HepG2 (cell line): Measurements from ENCODE around the gene ECE2. TPM values are rescaled to one million over a fixed set of nuclear protein-coding genes. Genes with fewer than 3 reads are reported as not detected.

Experiments used
- ATAC-seq: fragments of 200-7000 bp; cut with Tn5 transposase; 3 replicates; pipeline ENCODE4 v1.9.1; 2020; ENCODE audit warnings: mild to moderate bottlenecking, moderate library complexity
- BruUV-seq: library from RNA; stranded (reverse); fragments of 400-500 nt; replicated peaks from 2 replicates; lab custom pipeline; 2021; lab: Mats Ljungman, UMichigan
- CTCF ChIA-PET: fragments of 300-600 bp; formaldehyde crosslinking; extraction: SDS; loops from one replicate; lab custom pipeline; 2021; ENCODE audit warnings: low total read pairs, inconsistent platforms, low intra/inter-chr PET ratio; lab: Yijun Ruan, JAX
- POLR2A ChIA-PET: fragments of 350-600 bp; sonication (Branson Sonifier 250); formaldehyde crosslinking; loops from one replicate; lab custom pipeline; 2020; ENCODE audit warnings: antibody characterized with exemption, inconsistent platforms; lab: Yijun Ruan, JAX
- DNase-seq: peaks from one replicate; pipeline ENCODE4 v3.0.0-alpha.2; 2015; ENCODE audit warnings: low spot score
- FAIRE-seq: peaks from 3 replicates; lab custom pipeline; 2011; peaks lifted over from hg19 to GRCh38; lab: Jason Lieb, UNC
- H2AFZ ChIP-seq: one replicate; pipeline ENCODE4 v1.6.1; 2011; ENCODE audit warnings: low read length, inconsistent platforms
- H3K27ac ChIP-seq: fragments of 300-600 bp; 3 replicates; pipeline ENCODE4 v1.8.0; 2011; ENCODE audit warnings: mixed run types, mild to moderate bottlenecking, mixed read lengths, low read length, inconsistent platforms; ENCODE audit not compliant: insufficient read depth; ENCODE audit errors: extremely low read length
- H3K27me3 ChIP-seq, 2 experiments: fragments of 200-600 bp in 1 of 2; 2 replicates in 1 of 2; 3 replicates in 1 of 2; pipeline versions ENCODE4 v1.6.0 to v1.8.0; 2011; ENCODE audit warnings: low read length in 2 of 2, mild to moderate bottlenecking in 2 of 2, moderate library complexity in 2 of 2, inconsistent platforms in 1 of 2; ENCODE audit not compliant: insufficient read depth in 2 of 2, control insufficient read depth in 1 of 2
- H3K36me3 ChIP-seq, 2 experiments: fragments of 200-600 bp in 1 of 2; replicated peaks in 1 of 2; 2 replicates in 1 of 2; 3 replicates in 1 of 2; pipeline versions ENCODE4 v1.5.1 to v1.8.0; 2011; ENCODE audit warnings: low read length in 2 of 2, inconsistent platforms in 1 of 2; ENCODE audit not compliant: insufficient read depth in 2 of 2, control insufficient read depth in 1 of 2
- H3K4me1 ChIP-seq: 2 replicates; pipeline ENCODE4 v1.5.1; 2012; ENCODE audit warnings: low read length, inconsistent platforms; ENCODE audit not compliant: insufficient read depth
- H3K4me2 ChIP-seq: 2 replicates; pipeline ENCODE4 v1.6.0; 2011; ENCODE audit warnings: low read depth, low read length, inconsistent platforms
- H3K4me3 ChIP-seq, 3 experiments: fragments of 200-600 bp in 1 of 3; sonication (generic), shearing (Covaris generic) in 1 of 3; replicated peaks in 1 of 3; 2 replicates each; pipeline ENCODE4 v1.5.1; 2011 to 2016; ENCODE audit warnings: low read length in 3 of 3, inconsistent platforms in 2 of 3, low read depth in 2 of 3, mild to moderate bottlenecking in 2 of 3, control low read depth in 1 of 3, mixed read lengths in 1 of 3; ENCODE audit not compliant: insufficient read depth in 1 of 3
- H3K79me2 ChIP-seq: one replicate; pipeline ENCODE4 v1.6.1; 2011; ENCODE audit warnings: low read length, inconsistent platforms; ENCODE audit not compliant: insufficient read depth
- H3K9ac ChIP-seq: 2 replicates; pipeline ENCODE4 v1.6.0; 2011; ENCODE audit warnings: mild to moderate bottlenecking, low read depth, low read length, inconsistent platforms; ENCODE audit not compliant: insufficient read depth
- H3K9me3 ChIP-seq: 2 replicates; pipeline ENCODE4 v1.5.1; 2012; ENCODE audit warnings: mild to moderate bottlenecking, low read length
- H4K20me1 ChIP-seq: 2 replicates; pipeline ENCODE4 v1.6.0; 2011; ENCODE audit warnings: inconsistent platforms, mild to moderate bottlenecking, low read length, moderate library complexity; ENCODE audit not compliant: insufficient read depth
- NFKB2 ChIP-seq: sonication (generic); formaldehyde crosslinking; IDR thresholded peaks from 2 replicates; pipeline ENCODE4 v1.4.0; 2020; ENCODE audit warnings: missing genetic modification reagents, borderline replicate concordance
- NFYC ChIP-seq: IDR thresholded peaks from 2 replicates; pipeline ENCODE4 v1.6.1; 2016; ENCODE audit warnings: missing genetic modification reagents, missing compliant biosample characterization
- ZIK1 ChIP-seq: sonication (generic); formaldehyde crosslinking; IDR thresholded peaks from 2 replicates; pipeline ENCODE4 v1.5.0; 2020; ENCODE audit warnings: mild to moderate bottlenecking, low read depth, missing genetic modification reagents, borderline replicate concordance
- ZNF160 ChIP-seq: sonication (generic); formaldehyde crosslinking; IDR thresholded peaks from 2 replicates; pipeline ENCODE4 v1.8.0; 2022; ENCODE audit warnings: mild to moderate bottlenecking, inconsistent platforms, missing genetic modification reagents
- ZNF407 ChIP-seq: sonication (generic); formaldehyde crosslinking; IDR thresholded peaks from one replicate; pipeline ENCODE4 v1.5.1; 2020; ENCODE audit warnings: mild to moderate bottlenecking, missing genetic modification reagents; ENCODE audit errors: not compliant biosample characterization
- ZNF703 ChIP-seq: sonication (generic); formaldehyde crosslinking; IDR thresholded peaks from 2 replicates; pipeline ENCODE4 v1.5.1; 2020; ENCODE audit warnings: missing genetic modification reagents, mild to moderate bottlenecking, moderate library complexity, borderline replicate concordance
- ZNF781 ChIP-seq: sonication (generic); formaldehyde crosslinking; IDR thresholded peaks from 2 replicates; pipeline ENCODE4 v1.5.1; 2020; ENCODE audit warnings: borderline replicate concordance, mild to moderate bottlenecking, missing genetic modification reagents; ENCODE audit errors: not compliant biosample characterization
- WGBS: methylation state at CpG from one replicate; pipeline ENCODE4 v1.1.6; 2017; ENCODE audit warnings: low lambda C conversion rate; 5-methylcytosine and 5-hydroxymethylcytosine counted together
- in situ Hi-C: cut with HindIII; loops from 2 replicates; pipeline ENCODE4 v1.10.0; 2017; ENCODE audit warnings: low pct_unique_long_range_greater_than_20kb; ENCODE audit not compliant: extremely low pct_ligation_motif_present
- intact Hi-C: fragments of 100-400 bp; cut with micrococcal nuclease; formaldehyde crosslinking; loops from one replicate; pipeline ENCODE4 v1.10.0; 2022; ENCODE audit not compliant: unreplicated experiment
- polyA plus RNA-seq, 8 experiments: library from polyadenylated mRNA; depleted of rRNA in 3 of 8; stranded (reverse) in 7 of 8; unstranded in 1 of 8; fragments of >200 nt; fragmentation: Illumina TruSeq in 4 of 8; extraction: Trizol in 4 of 8; gene quantifications; 2 replicates each; pipeline versions ENCODE4 v1.2.1 to v1.2.3, GENCODE V29; 2011 to 2016; ENCODE audit warnings: low read depth in 4 of 8, missing spikeins in 1 of 8, mixed read lengths in 1 of 8; ENCODE audit not compliant: insufficient read depth in 1 of 8
- total RNA-seq, 5 experiments: library from RNA; depleted of rRNA; stranded (reverse); fragments of >200 nt; fragmentation: Illumina TruSeq; extraction: Trizol; gene quantifications; 2 replicates each; pipeline ENCODE4 v1.2.3, GENCODE V29; 2016; ENCODE audit warnings: low read depth in 1 of 5

The ECE2 gene
- total and polyA plus RNA-seq, 2 of the 13 experiments (the other 11 are each of a cell fraction or from before 2014, with no cell fraction given) = not detected

GRCh38 chr3:184333700-184334099, 57.9 kb downstream of the ECE2 start:
- FAIRE-seq (no peak), DNase-seq (no peak)
- H3K4me3 ChIP-seq = no peak overlapping the region
- POLR2A ChIA-PET = interaction anchor here (1.0 to 1.4 kb wide), 2 partner anchors 15 to 17 kb away, joined by 3 read pairs; no protein-coding TSS in a partner anchor
- no peak overlapping the region for H3K9ac ChIP-seq
- no peak overlapping the region for H3K27ac ChIP-seq
- H3K79me2 ChIP-seq = peaks cover 16% of the 10 kb centered on the region
- intact Hi-C loops = no loop called here
- H3K4me1 ChIP-seq = peaks cover 18% of the 10 kb centered on the region
- H4K20me1 ChIP-seq = peaks cover 19% of the 10 kb centered on the region; the same call in 1 of the 2 replicates
- CTCF ChIA-PET = no interaction called here
- TF ChIP-seq NFYC (CRISPR knock-in tag) (no peak), NFKB2 (CRISPR knock-in tag) (no peak), ZNF160 (no peak), ZNF703 (CRISPR knock-in tag) (no peak), ZNF781 (CRISPR knock-in tag) (no peak), ZNF407 (CRISPR knock-in tag) (no peak), ZIK1 (CRISPR knock-in tag) (no peak)
- TF ChIP-seq, all 625 proteins: peak for 0
- H2AFZ ChIP-seq = no peak overlapping the region
- no peak overlapping the region for H3K4me2 ChIP-seq
- in situ Hi-C loops = no loop called here
- BruUV-seq = no TSS peak
- peaks cover 29 to 54% of the 10 kb centered on the region in 2 experiments for H3K36me3 ChIP-seq
- H3K9me3 ChIP-seq = no peaks in the 10 kb centered on the region
- H3K27me3 ChIP-seq = no peaks in the 10 kb centered on the region; a peak in 1 of 5 replicates
- ATAC-seq = no peak
- 88% methylated on average over 3 of the region's 3 CpGs for WGBS
